Endothelial cell (in vitro differentiated cells): Measurements from ENCODE around the gene NMT2. TPM values are rescaled to one million over a fixed set of nuclear protein-coding genes. Genes with fewer than 3 reads are reported as not detected.

ENCODE experiments used
- DNase-seq: peaks from one replicate; pipeline ENCODE4 v3.0.0; 2021; ENCODE audit warnings: low spot score
- H3K27ac Mint-ChIP-seq: one replicate; pipeline ENCODE4 v1.8.0; 2021; ENCODE audit warnings: mixed read lengths, inconsistent platforms; ENCODE audit not compliant: unreplicated experiment
- H3K27me3 Mint-ChIP-seq: one replicate; pipeline ENCODE4 v1.8.0; 2021; ENCODE audit warnings: mild to moderate bottlenecking, moderate library complexity, mixed read lengths, inconsistent platforms; ENCODE audit not compliant: unreplicated experiment
- H3K36me3 Mint-ChIP-seq: one replicate; pipeline ENCODE4 v1.8.0; 2021; ENCODE audit warnings: mild to moderate bottlenecking, low read depth, mixed read lengths, inconsistent platforms; ENCODE audit not compliant: unreplicated experiment
- H3K4me1 Mint-ChIP-seq: one replicate; pipeline ENCODE4 v1.8.0; 2021; ENCODE audit warnings: mild to moderate bottlenecking, mixed read lengths, inconsistent platforms; ENCODE audit not compliant: unreplicated experiment
- H3K4me3 Mint-ChIP-seq: one replicate; pipeline ENCODE4 v1.8.0; 2021; ENCODE audit warnings: mild to moderate bottlenecking, mixed read lengths, inconsistent platforms; ENCODE audit not compliant: unreplicated experiment
- H3K9me3 Mint-ChIP-seq: one replicate; pipeline ENCODE4 v1.8.0; 2021; ENCODE audit warnings: mixed read lengths, inconsistent platforms; ENCODE audit not compliant: unreplicated experiment
- CTCF ChIP-seq: fragments of 200-600 bp; sonication (generic); IDR thresholded peaks from one replicate; pipeline ENCODE4 v1.5.0; 2021; ENCODE audit warnings: antibody characterized with exemption; ENCODE audit not compliant: unreplicated experiment
- long read RNA-seq: library from polyadenylated mRNA; unstranded; transcript quantifications from one replicate; pipeline ENCODE4 v2.0.0, GENCODE V29; 2020; ENCODE audit not compliant: unreplicated experiment
- total RNA-seq: library from RNA; stranded (reverse); fragmentation: NEBNext Ultra II Directional; extraction: Animal tissue kit (Norgen Biotek cat#: 25700); gene quantifications from one replicate; pipeline ENCODE4 v1.2.1, GENCODE V29; 2021; ENCODE audit not compliant: unreplicated experiment

Gene NMT2
- total RNA-seq, result 7.4 TPM
- long read RNA-seq, partial matches to known transcripts, result 0 of 2 reads
- long read RNA-seq, other reads (novel, unspliced or antisense), result 0 of 2 reads

GRCh38 chr10:15168291-15168785, at the start of gene NMT2:
Gene NMT2, minus strand, starts transcription at chr10:15168693. Its CDS starts 81 bp downstream, at chr10:15168612.
- Mint-ChIP-seq H3K9me3 (no peaks in the 10 kb centered on the region), H3K27me3 (peaks cover 2% of the 10 kb centered on the region), H3K4me3 (peak within 1 kb of the TSS; percentile 96), H3K27ac (peak within 1 kb of the TSS; percentile 64), H3K36me3 (peaks cover 3% of the 10 kb centered on the region), H3K4me1 (peaks cover 12% of the 10 kb centered on the region)
- no peak for DNase-seq
- TF ChIP-seq CTCF, result peak; percentile 41

GRCh38 chr10:15216700-15217099, 48.2 kb upstream of the NMT2 start:
- Mint-ChIP-seq H3K36me3 (peaks cover 44% of the 10 kb centered on the region), H3K9me3 (no peaks in the 10 kb centered on the region)
- no peak for TF ChIP-seq CTCF

GRCh38 chr10:15214237-15214636, 45.7 kb upstream of the NMT2 start:
- no peaks in the 10 kb centered on the region for H3K9me3 Mint-ChIP-seq
- peaks cover 2% of the 10 kb centered on the region for H3K4me1 Mint-ChIP-seq
- H3K27ac Mint-ChIP-seq, result no peak overlapping the region
- TF ChIP-seq CTCF, result no peak
- H3K27me3 Mint-ChIP-seq, result peaks cover 18% of the 10 kb centered on the region
- no peak for DNase-seq
- H3K36me3 Mint-ChIP-seq, result peaks cover 34% of the 10 kb centered on the region
- H3K4me3 Mint-ChIP-seq, result no peak overlapping the region

More at GRCh38 chr10:15216700-15217099, 48.2 kb upstream of the NMT2 start:
- H3K4me3 Mint-ChIP-seq, result no peak overlapping the region
- no peaks in the 10 kb centered on the region for H3K4me1 Mint-ChIP-seq
- peaks cover 15% of the 10 kb centered on the region for H3K27me3 Mint-ChIP-seq
- H3K27ac Mint-ChIP-seq, result no peak overlapping the region
- no peak for DNase-seq

GRCh38 chr10:15213461-15213861, 45.0 kb upstream of the NMT2 start:
- Mint-ChIP-seq H3K27me3 (peaks cover 18% of the 10 kb centered on the region), H3K27ac (no peak overlapping the region), H3K36me3 (peaks cover 34% of the 10 kb centered on the region), H3K4me1 (peaks cover 2% of the 10 kb centered on the region), H3K9me3 (no peaks in the 10 kb centered on the region), H3K4me3 (peak overlapping the region; percentile 38)
- no peak for DNase-seq
- no peak for TF ChIP-seq CTCF

GRCh38 chr10:15211464-15211979, 43.0 kb upstream of the NMT2 start:
- Mint-ChIP-seq H3K4me3 (no peak overlapping the region), H3K9me3 (no peaks in the 10 kb centered on the region), H3K4me1 (peaks cover 2% of the 10 kb centered on the region), H3K27me3 (peaks cover 18% of the 10 kb centered on the region), H3K27ac (no peak overlapping the region), H3K36me3 (peaks cover 34% of the 10 kb centered on the region)
- DNase-seq, result no peak
- no peak for TF ChIP-seq CTCF
